NCI-H226 (cell line): ENCODE data around the gene KCNH8.
"Not testable (repeated sequence)": the region's sequence is repeated elsewhere in the genome, so short reads cannot be mapped to it uniquely, and the experiment has no call there.

Experiments
- DNase-seq: peaks from one replicate; pipeline ENCODE4 v3.0.0-alpha.2; 2015

The KCNH8 gene

DNA sequence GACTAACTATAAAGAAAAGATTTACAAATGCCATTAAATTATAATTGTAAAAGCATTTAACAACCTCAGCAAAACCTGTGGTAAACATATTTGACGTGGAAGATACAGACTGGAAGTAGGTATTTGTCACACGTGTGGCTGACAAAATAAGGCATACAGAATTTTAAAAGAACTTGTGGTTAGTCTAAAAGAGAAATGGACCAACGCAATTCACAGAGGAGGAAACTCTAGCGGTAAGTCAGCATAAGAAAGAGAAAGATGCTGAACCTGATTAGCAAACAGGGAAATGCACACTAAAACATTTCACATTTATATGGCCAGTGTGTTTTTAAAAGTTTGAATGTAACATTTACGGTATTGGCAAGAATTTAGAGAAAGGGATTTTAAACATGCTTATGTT is 35.3 kb downstream of the KCNH8 start:
- DNase-seq, result no peak

DNA sequence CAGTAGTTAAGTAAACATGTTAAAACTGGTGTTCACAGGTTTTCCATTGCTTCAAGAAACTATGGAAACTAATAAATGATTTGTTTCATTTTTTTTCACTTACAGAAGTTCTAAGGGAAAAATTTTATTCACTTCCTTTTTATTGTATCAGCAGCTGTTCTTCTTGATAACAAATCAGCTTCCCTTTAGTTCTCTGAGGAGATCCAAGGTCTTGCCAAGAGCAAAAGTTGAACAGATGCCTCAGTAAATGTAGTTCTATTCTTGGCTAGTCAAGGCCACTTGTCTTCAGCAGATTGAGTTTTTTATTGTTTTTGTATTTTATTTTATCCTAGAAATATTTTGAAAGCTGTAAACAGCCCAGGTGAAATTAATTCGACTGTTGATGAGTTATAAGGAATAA is 41.8 kb downstream of the KCNH8 start:
- DNase-seq, result no peak

DNA sequence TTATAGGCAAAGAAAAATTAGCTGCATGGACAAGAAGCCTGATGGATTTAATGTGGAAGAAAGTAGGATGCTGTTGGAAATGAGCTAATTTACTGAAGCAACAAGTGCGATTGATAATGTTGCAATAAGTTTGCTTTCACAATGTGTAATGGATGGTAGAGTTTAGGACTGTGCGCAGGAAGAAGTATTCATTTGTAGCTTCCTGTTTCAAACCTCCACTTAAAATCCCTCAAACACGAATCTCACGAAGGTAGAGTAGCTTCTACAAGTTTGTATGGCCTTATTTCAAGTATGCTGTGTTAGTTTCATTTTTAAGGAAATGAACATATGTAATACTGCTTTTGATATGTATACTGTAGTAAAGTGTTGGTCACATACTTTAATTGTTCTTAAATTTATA is 42.3 kb downstream of the KCNH8 start:
- no peak for DNase-seq

DNA sequence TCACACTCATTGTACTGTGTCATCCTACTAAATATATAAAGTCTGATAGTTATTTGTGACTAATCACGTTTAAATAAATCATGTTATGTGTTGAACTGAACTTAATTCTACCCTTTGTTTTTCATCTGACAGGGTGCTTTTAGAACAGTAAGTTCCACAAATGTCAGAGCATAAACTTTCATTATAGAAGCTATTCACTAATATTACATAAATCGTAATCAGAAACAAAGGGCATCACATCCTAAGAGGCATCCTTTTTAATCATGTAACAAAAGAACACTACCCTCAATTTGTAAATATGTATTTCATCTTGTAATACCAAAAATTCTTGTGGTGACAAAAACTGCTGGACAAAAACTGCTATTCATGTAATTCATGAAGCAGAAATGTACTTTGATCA is 50.8 kb downstream of the KCNH8 start:
- DNase-seq, result no peak

DNA sequence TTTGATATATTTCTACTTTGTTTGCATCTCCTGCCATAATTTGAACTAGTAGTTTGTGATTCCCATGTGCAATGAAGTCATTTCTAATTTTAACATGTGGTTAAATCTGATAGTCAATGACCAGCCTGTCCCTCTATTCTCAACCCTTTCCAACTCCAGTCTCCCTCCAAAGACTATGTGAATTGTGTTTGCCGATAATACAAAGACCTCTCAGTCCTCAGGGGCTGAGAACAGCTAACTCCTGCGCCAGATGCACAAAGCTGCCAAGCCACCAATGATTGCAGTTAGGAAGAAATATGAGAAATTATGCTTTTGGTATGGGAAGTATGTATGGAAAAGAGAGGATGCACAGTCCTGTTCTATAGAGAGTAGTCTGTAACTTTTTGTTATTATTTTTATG is 54.0 kb downstream of the KCNH8 start:
- DNase-seq, result no peak

DNA sequence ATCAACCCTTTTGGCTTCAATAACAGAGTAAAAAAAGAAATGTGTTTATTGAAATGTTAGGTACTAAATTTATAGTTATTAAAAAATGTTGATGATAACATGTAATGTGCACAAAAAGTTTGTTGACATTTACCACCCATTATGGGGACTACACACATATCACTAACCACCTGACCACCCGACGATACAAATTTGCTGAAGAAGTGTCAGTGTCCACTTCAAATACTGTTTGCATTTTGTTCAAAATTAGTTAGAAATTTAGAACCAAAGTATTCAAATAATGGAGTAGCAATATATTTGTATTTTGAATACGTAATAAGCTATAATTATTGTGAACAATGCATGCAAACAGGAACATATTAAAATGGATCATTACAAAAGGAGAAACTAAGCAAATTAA is 54.4 kb downstream of the KCNH8 start:
- DNase-seq, result no peak

DNA sequence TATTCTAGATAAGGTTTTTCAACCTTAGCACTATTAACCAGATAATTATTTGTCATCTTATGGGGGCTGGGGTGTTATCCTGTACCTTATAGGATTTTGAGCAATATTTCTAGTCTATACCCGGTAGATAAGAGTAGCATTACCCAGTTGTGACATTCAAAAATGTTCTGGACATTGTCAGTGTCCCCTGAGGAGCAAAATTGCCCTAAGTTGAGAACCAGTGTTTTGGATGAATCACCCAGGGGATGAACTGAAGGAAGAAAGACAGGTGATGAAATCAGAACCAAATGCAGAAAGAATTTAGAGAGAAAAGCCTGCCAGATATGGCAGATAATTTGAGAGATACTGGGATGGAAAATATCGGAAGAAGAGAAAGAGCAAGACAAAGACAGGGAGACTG is 58.2 kb downstream of the KCNH8 start:
- no peak for DNase-seq

DNA sequence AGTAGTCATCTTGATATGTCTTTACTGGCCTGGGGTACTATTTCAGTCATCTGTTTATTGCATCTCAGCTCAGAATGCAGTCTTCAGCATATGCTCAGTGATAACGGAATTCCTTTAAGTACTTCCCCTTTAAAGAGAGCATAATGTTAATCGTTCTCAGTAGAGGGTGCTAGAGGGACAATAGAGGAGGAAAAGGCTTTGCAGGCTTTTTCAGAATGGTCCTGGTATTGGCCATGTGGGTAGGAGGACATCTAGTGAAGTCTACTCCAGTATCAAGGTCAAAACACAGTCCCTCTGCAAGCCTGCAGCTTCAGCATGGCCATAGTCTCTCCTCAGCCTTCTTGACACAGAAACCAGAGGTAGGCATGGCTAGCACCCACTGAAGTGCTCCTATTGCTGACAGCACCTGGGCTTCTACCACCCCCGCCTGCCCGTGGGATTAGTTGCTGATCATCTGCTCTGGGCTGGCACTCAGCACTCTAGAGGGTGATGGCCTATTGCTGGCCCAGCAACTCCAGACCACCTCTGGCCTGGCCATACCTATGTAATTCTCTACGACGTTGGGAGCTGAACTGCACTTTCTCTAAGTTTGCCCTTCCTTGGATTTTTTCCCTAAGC is 65.4 kb downstream of the KCNH8 start:
- DNase-seq, result no peak

DNA sequence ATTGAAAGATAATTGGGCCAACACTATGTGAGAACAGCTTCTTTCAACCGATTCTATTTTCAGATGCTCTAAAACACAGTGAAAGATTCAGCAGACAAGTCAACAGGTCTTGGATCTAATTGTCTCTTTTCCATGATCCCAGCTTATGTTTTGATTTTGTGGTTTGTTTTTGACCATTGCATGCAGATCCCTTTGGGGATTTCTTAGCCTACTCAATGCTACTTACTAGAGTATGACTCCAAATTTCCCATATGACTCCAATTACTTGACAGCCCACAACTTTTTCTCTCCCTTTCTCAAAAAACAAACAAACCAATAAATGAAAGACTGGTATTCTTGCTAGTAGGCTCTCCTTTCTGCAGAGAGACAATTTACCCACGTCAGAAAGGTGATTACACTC is 67.1 kb downstream of the KCNH8 start:
- no peak for DNase-seq

DNA sequence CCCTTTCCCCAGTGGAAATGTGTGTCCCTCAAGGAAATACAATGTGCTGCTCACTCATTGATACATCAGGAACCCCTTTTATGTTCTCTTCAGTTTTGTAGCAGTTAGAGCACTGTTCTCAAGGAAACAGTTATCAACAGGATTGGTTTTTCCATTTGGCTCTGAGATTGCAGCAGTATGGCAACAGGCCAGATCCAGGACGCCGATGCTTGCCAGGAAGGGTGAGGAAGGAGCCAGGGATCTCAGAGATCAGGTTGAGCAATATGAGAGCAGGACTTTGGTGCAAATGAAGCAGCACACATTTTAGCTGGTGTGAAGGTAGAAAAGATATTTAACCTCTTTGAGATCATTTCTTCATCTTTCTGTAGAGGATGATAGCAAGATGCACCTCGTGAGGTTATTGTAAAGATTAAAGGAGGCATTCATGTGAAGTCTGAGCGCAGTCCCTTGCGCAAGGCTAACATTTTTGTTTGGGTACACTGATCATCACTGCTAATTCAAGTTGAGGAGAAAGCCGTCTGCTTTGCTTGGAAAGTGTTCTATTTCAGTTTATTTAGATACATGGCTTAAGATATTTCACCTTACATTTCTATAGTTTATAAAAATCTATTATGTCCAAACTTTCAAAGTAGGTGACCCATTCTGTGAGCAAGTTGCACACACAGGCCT is 68.5 kb downstream of the KCNH8 start:
- no peak for DNase-seq

DNA sequence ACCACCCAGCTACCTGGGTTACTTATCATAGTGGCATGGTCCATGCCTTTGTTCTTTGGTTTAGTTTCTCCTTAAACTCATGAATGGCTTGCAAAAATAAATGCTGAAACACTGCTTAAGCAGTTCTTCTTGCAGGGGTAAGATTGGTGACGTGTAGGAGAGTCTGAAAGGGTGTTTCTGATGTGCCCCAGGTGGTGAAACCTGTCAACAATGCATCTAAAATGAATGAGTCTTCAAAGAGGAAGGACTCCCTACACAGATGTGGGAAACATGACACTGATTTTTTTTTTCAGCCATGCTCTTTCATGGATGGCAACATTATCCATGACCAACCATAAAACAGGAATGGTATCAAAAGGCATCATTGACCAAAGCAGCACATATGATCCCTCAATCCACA is 72.0 kb downstream of the KCNH8 start:
- DNase-seq, result no peak

DNA sequence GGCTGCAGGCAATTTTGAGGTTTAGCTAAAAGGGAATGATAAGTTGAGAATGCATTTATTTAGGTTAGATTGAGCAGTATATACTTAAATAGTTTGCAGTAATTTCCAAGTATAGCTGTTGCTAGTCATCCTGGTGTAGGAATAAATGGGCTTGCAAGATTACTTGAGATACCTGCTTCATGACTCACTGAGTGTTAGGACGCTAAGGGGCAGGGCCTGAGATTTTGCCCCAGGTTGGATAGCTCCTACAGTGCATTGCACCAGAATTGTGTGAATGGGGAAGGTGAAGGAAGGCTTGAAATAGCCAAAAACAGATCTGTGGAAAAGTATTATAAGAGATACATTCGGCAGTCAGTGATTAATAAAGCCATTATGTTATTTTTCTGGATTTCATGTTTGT is 72.8 kb downstream of the KCNH8 start:
- DNase-seq, result peak; percentile 13

DNA sequence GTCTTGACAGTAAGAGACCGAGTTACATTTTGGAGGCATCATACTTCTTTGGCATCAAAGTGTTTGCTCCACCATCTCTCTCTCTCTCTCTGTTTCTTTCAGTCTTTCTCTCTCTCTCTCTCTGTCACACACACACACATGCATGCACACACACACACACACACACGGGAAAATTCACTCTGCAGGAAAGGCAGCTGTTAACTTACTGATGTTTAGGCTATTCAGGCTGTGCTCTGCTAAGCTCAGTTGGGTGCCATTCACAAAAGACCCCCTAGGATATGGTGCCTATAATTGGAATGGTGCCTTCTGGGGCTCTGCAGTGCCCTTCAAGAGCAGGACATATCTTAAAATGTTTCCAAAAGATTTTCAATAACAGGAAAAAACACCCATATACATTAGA is 78.2 kb downstream of the KCNH8 start:
- no peak for DNase-seq

DNA sequence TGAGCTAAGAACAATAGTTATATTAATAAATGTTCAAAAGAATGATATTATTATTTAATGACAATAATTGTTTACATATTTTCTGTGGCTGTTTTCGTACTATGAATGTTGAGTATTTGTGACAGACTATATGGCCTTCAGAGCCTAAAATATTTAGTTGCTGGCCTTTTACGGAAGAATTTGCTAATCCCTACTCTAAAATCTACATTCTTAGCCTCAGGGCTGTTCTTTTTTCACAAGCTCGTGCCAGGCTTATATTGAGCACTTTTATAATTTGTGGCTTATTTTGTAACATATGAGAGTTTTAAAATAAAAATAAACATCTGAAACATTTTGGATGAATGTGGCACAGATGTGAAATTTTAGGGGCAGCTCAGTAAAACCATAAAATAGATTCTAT is 79.9 kb downstream of the KCNH8 start:
- DNase-seq, result no peak

DNA sequence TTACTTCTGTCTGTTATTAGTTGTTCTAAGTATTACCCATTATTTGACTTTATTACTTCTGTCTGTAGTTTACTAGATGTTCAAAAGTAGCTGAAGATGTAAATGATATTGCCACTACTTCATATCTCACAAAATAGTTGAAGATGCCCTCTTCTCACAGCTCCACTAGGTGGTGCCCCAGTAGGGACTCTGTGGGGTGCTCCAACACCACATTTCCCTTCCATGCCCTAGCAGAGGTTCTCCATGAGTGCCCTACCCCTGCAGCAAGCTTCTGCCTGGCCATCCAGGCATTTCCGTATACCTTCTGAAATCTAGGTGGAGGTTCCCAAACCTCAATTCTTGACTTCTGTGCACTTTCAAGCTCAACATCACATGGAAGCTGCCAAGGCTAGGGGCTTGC is 80.8 kb downstream of the KCNH8 start:
- DNase-seq, result no peak

DNA sequence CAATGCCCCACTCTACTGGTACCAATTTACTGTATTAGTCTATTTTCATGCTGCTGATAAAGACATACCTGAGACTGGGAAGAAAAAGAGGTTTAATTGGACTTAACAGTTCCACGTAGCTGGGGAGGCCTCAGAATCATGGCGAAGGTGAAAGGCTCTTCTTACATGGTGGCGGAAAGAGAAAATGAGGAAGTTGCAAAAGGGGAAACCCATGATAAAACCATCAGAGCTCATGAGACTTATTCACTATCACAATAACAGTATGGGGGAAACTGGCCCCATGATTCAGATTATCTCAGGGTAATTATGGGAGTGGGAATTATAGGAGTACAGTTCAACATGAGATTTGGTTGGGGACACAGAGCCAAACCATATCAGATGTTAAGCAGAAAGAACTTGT is 81.6 kb downstream of the KCNH8 start:
- DNase-seq, result not testable (repeated sequence)

DNA sequence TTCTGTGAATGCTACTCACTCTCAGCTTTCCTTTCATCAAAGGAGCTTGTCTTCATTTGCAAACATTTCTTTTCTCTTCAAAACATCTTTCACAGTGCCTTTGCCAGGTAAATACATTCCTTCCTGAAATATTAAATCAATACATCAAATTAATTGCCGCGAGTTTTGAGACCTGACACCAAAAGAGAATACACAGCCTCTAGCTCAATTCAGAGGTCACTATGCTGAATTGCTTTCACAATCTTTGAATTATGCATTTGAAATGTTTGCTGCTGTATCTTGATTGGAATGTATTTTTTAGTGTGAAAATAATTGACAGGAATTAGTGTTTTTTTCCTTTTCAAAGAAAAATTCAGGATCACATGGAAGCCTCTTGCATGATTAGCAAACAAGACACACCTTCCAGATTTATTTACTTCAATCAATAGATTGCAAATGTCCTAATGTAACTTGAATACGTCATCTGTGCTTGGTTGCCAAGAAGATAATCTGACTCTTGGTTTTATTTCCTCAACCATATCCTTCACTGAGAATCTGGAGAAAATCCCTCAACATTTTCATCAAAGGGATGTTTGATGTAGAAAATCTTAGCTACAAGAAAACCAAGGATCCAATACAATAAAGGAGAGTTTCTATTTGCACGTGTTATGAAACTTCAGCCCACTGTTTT is 83.6 kb downstream of the KCNH8 start:
- DNase-seq, result no peak

DNA sequence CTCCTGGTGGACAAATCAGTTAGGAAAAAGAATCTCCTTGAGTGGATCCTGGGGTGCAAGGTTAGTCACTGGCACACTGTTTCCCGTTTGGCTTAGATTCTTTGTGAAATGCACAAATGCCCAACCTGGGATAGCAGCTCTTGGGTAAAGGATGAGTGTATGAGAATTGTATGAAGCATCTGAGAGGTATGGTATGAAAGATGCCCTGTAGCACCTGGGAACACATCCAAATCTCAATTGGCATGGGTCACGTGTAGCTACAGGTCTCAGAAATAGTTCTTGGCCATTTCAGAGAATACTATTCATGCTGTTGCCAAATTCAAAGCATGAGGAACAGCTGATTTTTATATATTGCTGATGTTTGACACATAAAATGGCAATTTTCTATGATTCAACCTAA is 84.3 kb downstream of the KCNH8 start:
- DNase-seq, result no peak

DNA sequence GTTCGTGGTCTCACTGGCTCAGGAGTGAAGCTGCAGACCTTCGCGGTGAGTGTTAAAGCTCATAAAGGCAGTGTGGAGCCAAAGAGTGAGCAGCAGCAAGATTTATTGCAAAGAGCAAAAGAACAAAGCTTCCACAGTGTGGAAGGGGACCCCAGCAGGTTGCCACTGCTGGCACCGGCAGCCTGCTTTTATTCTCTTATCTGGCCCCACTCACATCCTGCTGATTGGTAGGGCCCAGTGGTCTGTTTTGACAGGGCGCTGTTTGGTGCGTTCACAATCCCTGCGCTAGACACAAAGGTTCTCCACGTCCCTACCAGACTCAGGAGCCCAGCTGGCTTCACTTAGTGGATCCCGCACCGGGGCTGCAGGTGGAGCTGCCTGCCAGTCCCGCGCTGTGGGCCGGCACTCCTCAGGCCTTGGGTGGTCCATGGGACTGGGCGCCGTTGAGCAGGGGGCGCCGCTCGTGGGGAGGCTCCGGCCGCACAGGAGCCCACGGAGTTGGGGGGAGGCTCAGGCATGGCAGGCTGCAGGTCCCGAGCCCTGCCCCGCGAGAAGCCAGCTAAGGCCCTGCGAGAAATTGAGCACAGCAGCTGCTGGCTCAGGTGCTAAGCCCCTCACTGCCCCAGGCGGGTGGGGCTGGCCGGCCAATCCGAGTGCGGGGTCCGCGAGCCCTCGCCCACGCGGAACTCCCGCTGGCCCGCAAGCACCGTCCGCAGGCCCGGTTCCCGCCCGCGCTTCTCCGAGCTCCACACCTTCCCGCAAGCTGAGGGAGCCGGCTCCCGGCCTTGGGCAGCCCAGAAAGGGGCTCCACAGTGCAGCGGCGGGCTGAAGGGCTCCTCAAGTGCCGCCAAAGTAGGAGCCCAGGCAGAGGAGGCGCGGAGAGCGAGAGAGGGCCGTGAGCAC is 85.8 kb downstream of the KCNH8 start:
- not testable (repeated sequence) for DNase-seq

DNA sequence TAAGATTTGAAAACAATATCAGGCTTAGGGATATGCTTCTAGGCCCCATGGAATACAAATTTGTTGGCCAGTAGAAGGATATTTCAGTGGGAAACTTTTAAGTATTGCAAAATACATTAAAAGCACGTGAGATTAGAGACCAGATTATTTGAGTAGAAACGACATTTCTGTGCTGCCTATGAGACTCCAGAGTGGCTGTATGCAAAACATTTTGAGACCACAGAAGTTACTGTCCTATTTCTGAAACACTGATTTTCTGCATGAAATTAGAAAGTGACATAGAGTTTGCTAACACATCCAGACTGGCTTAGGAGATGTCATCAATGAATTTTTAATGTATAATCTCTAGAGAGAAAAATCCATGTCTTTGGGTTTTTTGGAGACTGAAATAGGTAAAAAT is 99.8 kb downstream of the KCNH8 start:
- no peak for DNase-seq

DNA sequence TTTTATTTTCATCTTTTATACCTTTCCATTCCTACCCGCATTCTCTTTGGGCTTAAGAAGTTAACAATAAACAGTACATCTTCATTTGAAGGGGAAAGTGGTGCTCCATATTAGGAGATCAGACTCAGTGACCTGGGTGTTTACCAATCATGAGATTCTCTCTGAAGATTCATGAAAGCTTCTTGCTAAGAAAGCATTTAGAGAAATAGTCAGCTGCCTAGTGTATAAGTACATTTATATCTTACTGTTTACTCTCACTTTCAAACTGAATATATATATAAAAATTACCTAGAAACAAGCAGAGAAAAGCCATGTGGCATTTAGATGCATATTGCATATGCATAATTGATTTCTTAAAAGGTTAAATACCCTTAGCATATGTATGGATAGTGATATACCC is 100.5 kb downstream of the KCNH8 start:
- DNase-seq, result no peak

DNA sequence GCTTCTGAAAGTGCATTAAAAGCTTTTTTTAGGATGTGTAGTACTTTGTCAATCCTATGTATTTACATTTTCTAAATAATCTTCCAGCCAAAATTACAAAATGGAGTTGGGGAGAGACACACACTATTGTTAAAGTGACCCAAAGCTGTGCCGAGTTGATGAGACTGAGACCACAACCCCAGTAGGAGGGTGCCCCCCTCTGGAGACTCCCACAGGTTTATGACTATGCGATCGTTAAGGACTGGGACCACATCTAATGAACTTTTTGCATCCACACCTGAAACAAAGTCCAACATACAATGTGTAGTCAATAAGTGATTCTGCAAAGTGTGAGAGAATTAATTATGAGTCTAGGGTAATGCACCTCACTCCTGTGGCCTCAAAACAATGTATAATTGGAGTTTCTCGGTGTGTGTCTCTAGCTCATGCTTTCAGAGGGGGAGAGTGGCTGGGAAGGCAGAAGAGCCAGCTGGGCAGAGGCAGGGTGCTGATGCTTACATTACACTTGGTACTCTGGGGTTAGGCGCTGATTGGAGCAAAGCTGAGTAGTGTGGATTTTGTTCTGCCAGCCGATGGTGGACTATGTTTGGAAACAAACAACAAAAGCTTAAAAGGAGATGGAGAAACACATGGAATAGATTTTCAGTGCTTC is 102.8 kb downstream of the KCNH8 start:
- DNase-seq, result no peak

DNA sequence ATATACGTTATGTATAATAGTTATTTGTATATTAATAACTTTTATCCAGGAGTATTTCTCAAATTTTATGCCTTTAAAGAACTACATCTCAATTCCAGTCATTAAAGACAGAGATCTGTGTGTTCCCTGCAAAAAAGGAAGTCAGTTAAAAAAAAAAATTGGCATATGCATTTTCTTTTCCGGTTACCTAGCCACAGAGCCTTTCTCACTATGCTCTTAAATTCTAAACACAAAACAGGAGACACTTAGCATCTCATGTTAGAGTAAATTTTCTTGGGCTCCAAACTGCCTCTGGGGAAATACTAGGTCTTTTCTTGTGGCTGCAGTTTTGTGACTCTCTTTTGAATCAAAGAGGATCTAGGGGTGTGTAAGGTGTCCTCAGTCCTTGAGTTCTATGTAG is 105.9 kb downstream of the KCNH8 start:
- DNase-seq, result no peak
